HG02759 (cell line): Measurements from ENCODE around the gene PGAP2.
"Not testable (repeated sequence)": the region's sequence is repeated elsewhere in the genome, so short reads cannot be mapped to it uniquely, and the experiment has no call there.

Experiments used
- ATAC-seq: cut with Tn5 transposase; IDR thresholded peaks from one replicate; pipeline ENCODE4 v1.9.1; 2021; ENCODE audit warnings: mild to moderate bottlenecking, moderate library complexity; ENCODE audit not compliant: unreplicated experiment

The PGAP2 gene

DNA sequence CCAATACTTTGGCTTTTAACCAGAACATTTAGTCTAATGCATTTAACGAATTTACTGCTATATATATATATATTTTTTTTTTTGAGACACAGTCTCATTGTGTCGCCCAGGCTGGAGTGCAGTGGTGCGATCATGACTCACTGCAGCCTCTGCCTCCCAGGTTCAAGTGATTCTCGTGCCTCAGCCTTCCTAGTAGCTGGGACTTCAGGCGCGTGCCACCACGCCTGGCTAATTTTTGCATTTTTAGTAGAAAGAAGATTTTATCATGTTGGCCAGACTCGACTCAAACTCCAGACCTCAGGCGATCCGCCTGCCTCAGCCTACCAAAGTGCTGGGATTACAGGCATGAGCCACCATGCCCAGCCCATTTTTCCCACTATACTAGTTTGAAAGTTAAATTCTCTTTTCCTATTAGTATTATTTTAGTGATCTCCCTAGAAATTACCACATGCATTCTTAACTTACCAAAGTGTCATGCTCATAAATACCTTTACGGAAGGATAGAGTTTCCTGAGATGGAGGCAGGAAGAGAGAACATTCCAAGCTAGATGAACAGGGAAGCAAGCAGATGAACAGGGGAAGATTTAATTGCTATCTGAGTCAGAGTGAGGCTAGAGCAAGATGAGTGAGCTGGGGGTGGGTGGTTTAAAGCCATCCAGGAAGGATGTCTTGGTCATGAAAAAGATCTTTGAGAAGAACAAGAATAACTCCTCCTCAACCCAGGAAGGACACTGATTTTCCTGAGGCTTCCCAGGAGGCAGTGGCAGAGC, 4.4 kb upstream of the PGAP2 start:
- no peak for ATAC-seq

DNA sequence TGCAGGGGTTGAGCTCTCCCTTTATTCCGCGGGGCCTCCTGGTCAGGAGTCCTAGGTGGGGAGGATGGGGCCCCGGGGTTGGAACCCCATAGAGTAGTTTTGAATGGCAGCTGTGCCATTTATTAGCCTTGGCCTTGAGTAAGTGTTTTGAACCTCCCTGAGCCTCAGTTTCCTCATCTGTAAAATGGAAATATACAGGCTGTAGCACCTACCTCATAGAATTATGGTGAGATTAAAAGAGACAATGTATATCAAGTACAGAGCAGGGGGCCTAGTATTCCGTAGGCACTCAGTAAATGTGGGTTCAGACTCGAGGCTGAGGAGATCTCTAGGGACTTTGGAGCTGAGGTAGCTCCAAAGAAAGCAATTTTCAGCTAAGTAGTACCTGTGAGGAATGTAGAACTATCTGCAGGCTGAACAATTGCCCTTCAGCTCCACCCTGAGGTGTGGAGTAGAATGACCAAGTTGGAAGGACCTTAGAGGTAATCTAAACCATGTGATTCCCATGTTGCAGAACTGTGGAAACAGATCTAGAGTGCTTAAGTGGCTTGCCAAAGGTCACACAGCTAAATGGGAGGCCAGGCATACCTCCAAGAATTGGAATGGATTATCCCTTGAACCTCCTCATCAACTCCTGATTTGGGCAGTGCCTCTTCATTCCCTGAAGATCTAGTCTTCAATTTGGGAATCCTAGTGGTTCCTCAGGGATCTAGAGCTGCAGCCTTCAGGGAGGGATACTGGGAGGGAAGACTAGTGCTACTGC, 682 bp downstream of the PGAP2 start:
- ATAC-seq: peak; percentile 67

DNA sequence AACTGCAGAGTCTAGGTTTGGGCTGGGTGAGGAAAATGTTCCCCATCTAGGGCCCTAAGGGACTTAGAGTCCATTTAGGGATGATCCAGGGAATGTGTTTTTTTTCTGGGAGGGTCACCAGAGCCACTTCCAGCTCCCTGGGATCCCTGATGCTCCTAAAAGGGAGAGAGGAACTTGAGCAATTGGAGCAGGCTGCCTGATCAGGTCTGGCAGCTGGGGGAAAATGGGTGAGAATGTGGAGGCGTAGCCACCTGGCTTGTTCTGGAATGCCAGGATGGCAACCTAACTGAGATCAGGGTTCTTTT, 1.2 kb downstream of the PGAP2 start:
- no peak for ATAC-seq

DNA sequence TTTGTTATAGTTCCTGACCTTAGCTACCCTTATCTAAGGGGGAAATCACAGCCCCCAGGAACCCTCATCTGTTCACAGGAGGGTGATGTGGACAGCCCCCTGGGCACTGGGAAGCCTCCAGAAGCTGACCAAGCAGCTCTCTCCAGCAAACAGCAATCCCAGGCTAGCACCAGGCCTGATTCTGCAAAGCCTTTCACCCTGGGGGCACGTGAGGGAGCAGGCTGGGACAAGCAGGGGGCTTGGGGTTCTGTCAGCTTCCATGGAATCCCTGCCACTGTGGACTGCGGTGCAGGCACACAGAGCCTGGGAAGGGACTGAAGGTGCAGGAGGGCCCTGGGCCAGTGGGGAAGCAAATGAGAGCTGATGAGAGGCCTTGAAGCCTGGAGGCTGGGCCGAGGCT, 2.1 kb downstream of the PGAP2 start:
- ATAC-seq: no peak

DNA sequence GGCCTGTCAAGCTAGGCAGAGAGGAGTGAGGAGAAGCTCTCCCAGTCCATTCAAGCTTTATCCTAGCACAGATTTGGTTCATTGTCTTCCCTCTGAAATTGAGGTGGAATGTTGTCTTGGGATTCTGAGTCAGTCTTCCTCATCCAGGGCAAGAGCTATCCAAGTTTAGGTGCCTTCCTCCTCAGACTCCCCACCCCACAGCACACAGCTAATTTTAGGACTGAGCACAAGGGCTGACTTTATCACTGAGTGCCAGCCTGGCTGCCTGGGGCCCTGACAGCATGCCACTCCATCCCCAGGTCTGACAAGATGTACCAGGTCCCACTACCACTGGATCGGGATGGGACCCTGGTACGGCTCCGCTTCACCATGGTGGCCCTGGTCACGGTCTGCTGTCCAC, 2.6 kb downstream of the PGAP2 start:
- no peak for ATAC-seq

DNA sequence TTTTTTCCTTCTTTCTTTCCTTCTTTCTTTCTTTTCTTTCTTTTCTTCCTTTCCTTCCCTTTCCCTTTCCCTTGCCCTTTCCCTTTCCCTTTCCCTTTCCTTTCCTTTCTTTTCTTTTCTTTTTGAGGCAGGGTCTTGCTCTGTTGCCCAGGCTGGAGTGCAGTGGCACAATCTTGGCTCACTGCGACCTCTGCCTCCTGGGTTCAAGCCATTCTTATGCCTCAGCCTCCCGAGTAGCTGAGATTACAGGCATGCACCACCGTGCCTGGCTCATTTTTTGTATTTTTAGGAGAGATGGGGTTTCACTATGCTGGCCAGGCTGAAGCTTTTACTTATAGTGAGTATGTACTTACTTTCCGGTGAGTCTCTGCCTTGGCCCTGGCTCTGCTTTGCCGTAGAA, 6.5 kb downstream of the PGAP2 start:
- ATAC-seq: not testable (repeated sequence)

DNA sequence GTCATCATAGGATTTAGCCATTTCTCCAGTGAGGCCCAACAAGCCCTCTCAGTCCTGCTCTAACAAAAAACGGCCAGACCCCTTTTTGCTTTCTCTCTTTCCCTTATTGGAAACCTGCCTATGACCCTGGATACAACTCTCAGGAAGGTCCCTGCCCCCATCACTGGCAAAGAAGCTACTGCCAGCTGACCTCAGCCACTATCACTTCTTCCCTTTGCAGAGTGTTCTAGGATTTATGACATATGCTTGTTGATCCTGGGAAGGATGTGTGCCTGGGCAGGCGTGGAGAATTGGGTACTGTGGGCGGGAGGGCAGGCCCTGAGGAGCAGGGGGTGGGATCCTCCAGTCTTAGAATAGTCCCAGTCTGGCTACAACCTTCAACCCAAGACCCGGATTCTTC, 7.5 kb downstream of the PGAP2 start:
- ATAC-seq: no peak

DNA sequence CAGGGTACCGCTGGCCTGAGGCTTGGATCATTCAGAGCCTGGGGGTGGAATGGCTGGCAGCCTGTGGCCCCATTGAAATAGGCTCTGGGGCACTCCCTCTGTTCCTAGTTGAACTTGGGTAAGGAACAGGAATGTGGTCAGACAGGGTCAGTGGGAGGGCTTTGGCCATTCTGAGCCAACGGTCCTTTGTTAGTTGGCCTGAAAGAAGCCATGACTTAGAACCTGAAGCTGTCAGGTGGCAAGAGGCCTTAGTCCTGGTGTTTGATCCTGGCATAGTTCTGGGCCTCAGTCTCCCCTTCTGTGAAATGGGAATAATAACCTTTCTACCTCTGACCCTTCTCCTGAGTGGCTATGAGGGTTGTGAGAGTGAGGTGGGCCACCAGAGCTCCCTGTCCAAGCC, 8.3 kb downstream of the PGAP2 start:
- no peak for ATAC-seq

DNA sequence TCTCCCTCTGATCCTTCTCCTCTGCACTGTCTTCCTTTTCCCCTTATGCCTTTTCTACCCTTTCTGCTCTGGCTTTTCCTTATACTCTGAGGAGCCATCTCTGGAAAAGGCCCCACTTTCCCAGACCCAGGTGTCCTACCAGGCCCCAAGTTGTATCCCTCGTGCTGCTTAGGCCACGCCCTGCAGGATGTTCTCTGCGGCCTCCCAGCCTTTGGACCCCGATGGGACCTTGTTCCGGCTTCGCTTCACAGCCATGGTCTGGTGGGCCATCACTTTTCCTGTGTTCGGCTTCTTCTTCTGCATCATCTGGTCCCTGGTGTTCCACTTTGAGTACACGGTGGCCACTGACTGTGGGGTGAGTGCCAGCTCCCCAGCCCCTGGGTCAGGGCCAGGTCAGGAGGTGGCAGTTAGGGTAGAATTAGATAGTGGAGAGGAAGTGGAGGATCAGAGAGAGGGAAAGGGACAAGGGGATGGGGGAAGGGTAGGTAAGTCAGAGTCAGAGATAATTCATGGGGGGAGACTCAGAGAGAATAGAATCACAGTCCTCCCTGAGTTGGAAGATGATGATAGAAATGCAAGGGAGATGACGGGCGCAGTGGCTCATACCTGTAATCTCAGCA, 8.9 kb downstream of the PGAP2 start:
- ATAC-seq: no peak

DNA sequence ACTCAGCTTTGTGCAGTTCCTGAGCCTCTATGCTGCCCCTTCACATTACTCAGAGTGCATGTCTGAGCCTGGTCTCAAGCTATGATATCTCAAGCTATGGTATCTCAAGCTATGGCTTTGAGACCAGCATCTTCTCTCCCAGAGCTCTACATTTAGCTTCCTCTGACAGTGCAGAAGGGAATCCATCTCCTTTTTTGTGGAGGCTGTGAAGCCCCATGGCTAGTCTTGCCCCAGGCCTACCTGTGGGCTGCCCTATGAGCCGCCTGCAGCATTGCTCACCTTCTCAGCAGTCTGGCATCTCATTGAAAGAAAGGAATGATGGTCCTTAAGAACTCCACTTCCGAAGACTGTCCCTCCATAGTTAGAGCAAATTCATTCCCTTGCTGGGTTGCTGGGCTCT, 12.6 kb downstream of the PGAP2 start:
- ATAC-seq: no peak

DNA sequence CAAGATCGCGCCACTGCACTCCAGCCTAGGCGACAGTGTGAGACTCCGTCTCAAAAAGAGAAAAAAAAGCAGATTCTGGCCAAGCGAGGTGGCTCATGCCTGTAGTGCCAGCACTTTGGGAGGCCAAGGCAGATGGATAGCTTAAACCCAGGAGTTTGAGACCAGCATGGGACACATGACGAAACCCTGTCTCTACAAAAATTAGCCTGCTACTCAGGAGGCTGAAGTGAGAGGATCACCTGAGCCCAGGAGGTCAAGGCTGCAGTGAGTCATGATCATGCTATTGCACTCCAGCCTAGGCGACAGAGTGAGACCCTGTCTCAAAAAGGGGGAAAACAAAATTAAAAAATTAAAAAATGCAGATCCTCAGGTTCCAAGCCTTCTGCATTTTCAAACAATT, 14.0 kb downstream of the PGAP2 start:
- no peak for ATAC-seq

DNA sequence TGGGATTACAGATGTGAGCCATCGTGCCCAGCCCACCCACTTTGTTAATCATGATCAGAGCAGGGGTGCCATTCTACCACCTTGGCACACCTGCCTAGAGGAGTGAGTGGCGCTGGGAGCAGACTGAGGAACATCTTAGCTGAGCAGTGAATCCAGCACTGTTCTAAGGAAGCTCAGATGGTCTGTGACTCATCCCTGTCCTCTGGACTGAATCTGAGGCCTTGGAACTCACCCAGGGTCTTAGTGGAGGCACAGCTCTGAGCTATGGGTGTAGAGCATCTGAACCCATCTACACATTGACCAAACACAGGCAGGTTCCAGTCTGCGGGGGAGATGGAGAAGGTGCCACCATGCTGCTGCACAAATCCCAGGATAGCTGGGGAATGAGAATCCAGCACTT, 14.9 kb downstream of the PGAP2 start:
- no peak for ATAC-seq

DNA sequence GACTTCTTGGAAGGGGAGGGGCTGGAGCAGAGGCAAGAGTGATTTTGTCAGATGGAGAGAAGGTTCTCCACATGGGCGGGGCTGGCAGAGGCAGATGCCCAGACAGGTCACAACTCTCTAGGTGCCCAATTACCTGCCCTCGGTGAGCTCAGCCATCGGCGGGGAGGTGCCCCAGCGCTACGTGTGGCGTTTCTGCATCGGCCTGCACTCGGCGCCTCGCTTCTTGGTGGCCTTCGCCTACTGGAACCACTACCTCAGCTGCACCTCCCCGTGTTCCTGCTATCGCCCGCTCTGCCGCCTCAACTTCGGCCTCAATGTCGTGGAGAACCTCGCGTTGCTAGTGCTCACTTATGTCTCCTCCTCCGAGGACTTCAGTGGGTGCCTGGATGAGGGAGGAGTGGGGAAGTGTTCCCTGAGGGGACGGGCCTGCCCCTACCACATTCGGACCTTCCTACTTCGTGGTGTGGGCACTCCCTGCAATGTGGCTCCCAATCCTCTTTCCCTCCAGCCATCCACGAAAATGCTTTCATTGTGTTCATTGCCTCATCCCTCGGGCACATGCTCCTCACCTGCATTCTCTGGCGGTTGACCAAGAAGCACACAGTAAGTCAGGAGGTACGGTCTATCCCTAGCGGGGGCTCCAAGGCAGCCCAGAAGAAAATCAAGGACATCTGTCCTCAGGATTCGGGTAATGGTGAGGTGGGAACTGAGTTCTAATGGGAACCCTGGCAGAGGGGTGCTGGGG, 15.6 kb downstream of the PGAP2 start:
- ATAC-seq: no peak

DNA sequence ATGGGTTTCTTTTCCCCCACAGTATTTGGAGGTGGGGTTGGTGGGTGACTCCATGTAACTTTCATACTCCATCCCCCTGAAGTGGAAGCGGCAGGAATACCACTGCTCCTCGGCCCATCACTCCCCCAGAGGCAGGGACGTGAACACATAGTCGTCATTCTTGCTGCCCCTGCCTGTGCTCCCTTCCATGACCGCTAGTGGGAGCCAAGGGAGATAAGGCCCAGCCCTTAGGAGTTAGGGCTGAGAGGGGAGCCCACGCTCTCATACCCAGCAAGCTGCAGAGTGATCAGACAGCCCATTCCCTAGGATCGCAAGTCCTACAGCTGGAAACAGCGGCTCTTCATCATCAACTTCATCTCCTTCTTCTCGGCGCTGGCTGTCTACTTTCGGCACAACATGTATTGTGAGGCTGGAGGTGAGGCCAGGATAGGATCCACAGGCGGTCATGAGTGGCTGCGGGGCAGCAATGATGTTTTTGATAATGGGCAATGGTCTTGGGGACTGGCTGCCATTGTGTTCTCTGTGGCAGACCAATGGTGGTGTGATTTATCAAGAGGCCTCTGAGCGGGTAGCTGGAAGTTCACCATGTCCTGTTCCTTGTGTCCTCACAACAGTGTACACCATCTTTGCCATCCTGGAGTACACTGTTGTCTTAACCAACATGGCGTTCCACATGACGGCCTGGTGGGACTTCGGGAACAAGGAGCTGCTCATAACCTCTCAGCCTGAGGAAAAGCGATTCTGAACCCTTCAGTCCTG, 16.5 kb downstream of the PGAP2 start:
- peak; percentile 84 for ATAC-seq

DNA sequence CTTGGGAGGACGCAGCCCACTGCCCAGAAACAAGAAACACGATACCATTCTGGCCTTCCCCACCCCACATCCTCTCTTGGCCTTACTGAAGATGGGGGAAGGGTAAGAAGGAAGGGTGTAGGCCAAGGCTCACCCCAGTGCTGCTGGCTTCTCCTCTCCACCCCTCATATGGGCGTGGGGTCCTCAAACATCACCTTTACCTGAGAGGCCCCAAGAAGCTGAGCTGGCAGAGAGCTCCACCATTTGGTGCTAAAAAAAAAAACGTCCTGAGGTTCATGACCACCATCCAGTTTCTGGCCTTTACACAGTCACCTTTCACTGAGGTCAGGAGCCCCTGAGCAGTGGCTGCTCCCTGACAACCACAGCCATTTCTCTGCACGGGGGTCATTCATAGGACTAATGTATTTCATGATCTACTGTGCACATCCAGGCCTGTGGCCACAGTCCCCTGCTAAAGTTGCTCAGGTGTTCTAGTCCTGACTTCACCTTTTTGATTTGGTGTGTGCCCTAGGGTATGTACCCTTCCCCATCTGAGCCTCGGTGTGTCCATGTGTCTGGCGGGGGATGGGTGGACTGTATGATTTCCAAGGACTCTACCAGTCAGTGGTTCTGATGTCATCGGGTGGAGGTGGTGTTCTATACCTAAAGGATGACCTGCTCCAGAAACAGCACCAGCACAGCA, 17.3 kb downstream of the PGAP2 start:
- ATAC-seq: no peak

DNA sequence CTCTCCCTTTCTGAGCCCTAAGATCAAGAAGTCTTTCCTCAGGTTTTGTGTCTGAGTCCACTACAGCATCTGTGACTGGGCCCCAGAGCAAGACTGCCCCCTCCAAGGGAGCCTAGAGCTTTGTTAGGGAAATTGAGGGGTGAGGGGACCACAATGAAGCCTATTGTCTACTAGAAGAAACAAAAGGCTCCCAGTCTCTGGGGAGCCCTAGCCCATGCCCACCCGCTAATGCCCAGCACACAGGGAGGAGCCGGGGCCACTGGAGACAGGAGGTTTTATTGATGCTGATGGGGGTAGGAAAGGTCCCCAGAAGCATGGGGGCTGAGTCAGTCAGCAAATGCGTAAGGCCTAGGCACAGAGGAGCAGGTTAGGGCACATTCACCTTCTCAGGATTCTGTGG, 18.4 kb downstream of the PGAP2 start:
- ATAC-seq: no peak

DNA sequence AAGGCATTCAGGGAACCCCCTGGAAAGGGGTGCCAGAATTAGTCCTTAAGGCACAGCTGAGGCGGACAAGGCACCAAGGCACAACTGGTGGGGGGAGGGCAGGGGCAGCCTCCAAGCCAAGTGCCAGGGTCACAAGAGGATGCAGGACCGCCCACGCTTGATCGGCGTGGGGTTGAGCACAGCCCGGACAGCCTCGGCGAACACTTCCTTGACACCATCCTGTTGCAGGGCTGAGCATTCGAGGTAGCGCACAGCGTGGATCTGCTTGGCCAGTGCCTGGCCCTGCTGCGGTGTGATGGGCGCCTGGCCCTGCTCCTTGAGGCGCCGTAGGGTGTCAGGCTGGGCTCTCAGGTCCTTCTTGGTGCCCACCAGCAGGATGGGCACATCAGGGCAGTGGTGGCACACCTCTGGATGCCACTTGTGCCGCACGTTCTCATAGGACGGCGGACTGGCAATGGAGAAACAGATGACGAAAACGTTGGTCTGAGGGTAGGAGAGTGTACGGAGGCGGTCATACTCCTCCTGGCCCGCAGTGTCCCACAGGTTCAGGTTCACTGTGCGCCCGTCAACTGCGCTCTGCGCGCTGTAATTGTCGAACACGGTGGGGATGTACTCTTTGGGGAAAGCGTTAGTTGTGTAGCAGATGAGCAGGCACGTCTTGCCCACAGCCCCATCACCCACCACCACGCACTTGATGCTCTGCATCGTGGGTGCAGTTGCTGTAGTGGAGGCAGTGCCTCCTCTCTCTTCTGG, 19.2 kb downstream of the PGAP2 start:
- ATAC-seq: no peak

DNA sequence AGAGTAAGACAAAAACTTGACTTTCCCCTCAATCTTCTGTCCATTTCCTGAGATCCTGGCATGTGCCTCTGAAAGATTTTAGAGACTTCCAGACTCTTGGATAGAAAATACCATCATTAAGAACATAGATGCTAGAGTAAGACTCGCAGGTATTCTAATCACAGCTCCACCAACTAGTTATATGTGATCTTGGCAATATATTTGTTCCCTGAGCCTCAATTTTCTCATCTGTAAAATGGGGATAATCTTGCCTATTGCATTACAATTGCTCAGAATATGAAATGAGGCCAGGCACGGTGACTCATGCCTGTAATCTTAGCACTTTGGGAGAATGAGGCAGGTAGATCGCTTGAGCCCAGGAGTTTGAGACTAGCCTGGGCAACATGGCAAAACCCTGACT, 21.7 kb downstream of the PGAP2 start:
- no peak for ATAC-seq

DNA sequence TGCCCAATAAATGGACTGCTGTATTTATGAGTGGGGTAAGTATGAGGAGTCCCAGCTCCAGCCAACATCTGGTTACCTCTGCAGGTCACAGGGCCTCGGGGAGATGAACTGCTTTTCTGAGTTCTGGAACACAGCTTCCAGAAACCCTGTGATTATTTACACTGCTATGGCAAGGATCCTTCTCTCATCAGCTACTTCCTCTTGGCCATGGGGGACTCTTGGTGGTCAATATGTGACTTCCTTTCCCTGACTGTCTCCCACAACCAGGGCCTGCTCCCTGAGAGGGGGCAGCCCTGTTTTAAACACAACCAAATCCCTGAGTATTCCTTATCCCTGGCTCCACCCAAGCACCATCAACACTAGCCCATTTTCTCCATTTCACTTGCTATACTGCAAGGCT, 22.4 kb downstream of the PGAP2 start:
- no peak for ATAC-seq
